GM19043 (cell line): ENCODE measurements around the gene AXDND1.

Experiments used
- ATAC-seq: cut with Tn5 transposase; IDR thresholded peaks from one replicate; pipeline ENCODE4 v1.9.1; 2021; ENCODE audit warnings: low read depth; ENCODE audit not compliant: unreplicated experiment

The AXDND1 gene

GRCh38 chr1:179554427-179554826 is 188.7 kb downstream of the AXDND1 start:
- no peak for ATAC-seq

- no peak for ATAC-seq
Measured at GRCh38 chr1:179558078-179558477, 192.3 kb downstream of the AXDND1 start.

GRCh38 chr1:179575497-179576314 is 209.9 kb downstream of the AXDND1 start, which contains the start of gene NPHS2:
NPHS2 (minus strand) TSS chr1:179575948; CDS start chr1:179575864, 84 bp downstream.
- no peak for ATAC-seq

- ATAC-seq: no peak
Measured at GRCh38 chr1:179576509-179576908, 210.7 kb downstream of the AXDND1 start.

- ATAC-seq: no peak
Measured at GRCh38 chr1:179583771-179584320, 218.1 kb downstream of the AXDND1 start.

- no peak for ATAC-seq
Measured at GRCh38 chr1:179586107-179586823, 220.5 kb downstream of the AXDND1 start.

- ATAC-seq: no peak
Measured at GRCh38 chr1:179587336-179587735, 221.6 kb downstream of the AXDND1 start.

GRCh38 chr1:179588425-179589024 is 222.8 kb downstream of the AXDND1 start:
- ATAC-seq: no peak

- ATAC-seq: no peak
Measured at GRCh38 chr1:179589509-179589908, 223.7 kb downstream of the AXDND1 start.

- ATAC-seq: no peak
Measured at GRCh38 chr1:179590671-179591070, 224.9 kb downstream of the AXDND1 start.

GRCh38 chr1:179591253-179591591 is 225.5 kb downstream of the AXDND1 start:
- ATAC-seq: no peak

- no peak for ATAC-seq
Measured at GRCh38 chr1:179591592-179592580, 226.1 kb downstream of the AXDND1 start, which contains the start of gene TDRD5. TDRD5 (plus strand) TSS chr1:179591832; CDS start chr1:179592616, 784 bp downstream.

- no peak for ATAC-seq
Measured at GRCh38 chr1:179598631-179599030, 232.9 kb downstream of the AXDND1 start.

- ATAC-seq: no peak
Measured at GRCh38 chr1:179599623-179600249, 234.0 kb downstream of the AXDND1 start.

- no peak for ATAC-seq
Measured at GRCh38 chr1:179601093-179601492, 235.3 kb downstream of the AXDND1 start.
